DMS153 treated with DMSO at 0.1 percent for 48 hours (cell line): ENCODE data around the gene ARNT2.
A peak's percentile ranks its signal among the peaks of the same experiment; 100 is the strongest.

ENCODE experiments used
- DNase-seq: peaks from one replicate; lab custom pipeline; 2025; ENCODE audit not compliant: unreplicated experiment; lab: John Stamatoyannopoulos, UW

The ARNT2 gene

GRCh38 chr15:80462836-80463512 lies 58.8 kb downstream of the ARNT2 start:
- no peak for DNase-seq

- DNase-seq, result peak; percentile 9
Observed at GRCh38 chr15:80464951-80465625, 60.9 kb downstream of the ARNT2 start.

GRCh38 chr15:80465626-80466005 lies 61.4 kb downstream of the ARNT2 start:
- no peak for DNase-seq

- no peak for DNase-seq
Observed at GRCh38 chr15:80466543-80466942, 62.4 kb downstream of the ARNT2 start.

GRCh38 chr15:80467311-80467714 lies 63.1 kb downstream of the ARNT2 start:
- no peak for DNase-seq

GRCh38 chr15:80468796-80469195 lies 64.6 kb downstream of the ARNT2 start:
- no peak for DNase-seq

- no peak for DNase-seq
Observed at GRCh38 chr15:80471881-80472280, 67.7 kb downstream of the ARNT2 start.

GRCh38 chr15:80473286-80474223 lies 69.4 kb downstream of the ARNT2 start:
- DNase-seq, result no peak

GRCh38 chr15:80474224-80475215 lies 70.3 kb downstream of the ARNT2 start:
- no peak for DNase-seq

- DNase-seq, result no peak
Observed at GRCh38 chr15:80475572-80475971, 71.4 kb downstream of the ARNT2 start.

- DNase-seq, result no peak
Observed at GRCh38 chr15:80476036-80476435, 71.9 kb downstream of the ARNT2 start.

- no peak for DNase-seq
Observed at GRCh38 chr15:80478075-80478474, 73.9 kb downstream of the ARNT2 start.

GRCh38 chr15:80479191-80479590 lies 75.0 kb downstream of the ARNT2 start:
- no peak for DNase-seq

- DNase-seq, result no peak
Observed at GRCh38 chr15:80480171-80480811, 76.1 kb downstream of the ARNT2 start.

- no peak for DNase-seq
Observed at GRCh38 chr15:80480909-80481308, 76.7 kb downstream of the ARNT2 start.

- no peak for DNase-seq
Observed at GRCh38 chr15:80482696-80483095, 78.5 kb downstream of the ARNT2 start.

- DNase-seq, result no peak
Observed at GRCh38 chr15:80483725-80484161, 79.6 kb downstream of the ARNT2 start.

GRCh38 chr15:80484333-80484864 lies 80.2 kb downstream of the ARNT2 start:
- no peak for DNase-seq

- DNase-seq, result no peak
Observed at GRCh38 chr15:80485370-80486164, 81.4 kb downstream of the ARNT2 start.
